HepG2 (cell line): ENCODE results near the gene CYP4F2. TPM values are rescaled to one million over a fixed set of nuclear protein-coding genes. Genes with fewer than 3 reads are reported as not detected.

Experiments
- ATAC-seq: fragments of 200-7000 bp; cut with Tn5 transposase; 3 replicates; pipeline ENCODE4 v1.9.1; 2020; ENCODE audit warnings: mild to moderate bottlenecking, moderate library complexity
- BruUV-seq: library from RNA; stranded (reverse); fragments of 400-500 nt; replicated peaks from 2 replicates; lab custom pipeline; 2021; lab: Mats Ljungman, UMichigan
- CTCF ChIA-PET: fragments of 300-600 bp; formaldehyde crosslinking; extraction: SDS; loops from one replicate; lab custom pipeline; 2021; ENCODE audit warnings: low total read pairs, inconsistent platforms, low intra/inter-chr PET ratio; lab: Yijun Ruan, JAX
- POLR2A ChIA-PET: fragments of 350-600 bp; sonication (Branson Sonifier 250); formaldehyde crosslinking; loops from one replicate; lab custom pipeline; 2020; ENCODE audit warnings: antibody characterized with exemption, inconsistent platforms; lab: Yijun Ruan, JAX
- DNase-seq: peaks from one replicate; pipeline ENCODE4 v3.0.0-alpha.2; 2015; ENCODE audit warnings: low spot score
- FAIRE-seq: peaks from 3 replicates; lab custom pipeline; 2011; peaks lifted over from hg19 to GRCh38; lab: Jason Lieb, UNC
- H2AFZ ChIP-seq: one replicate; pipeline ENCODE4 v1.6.1; 2011; ENCODE audit warnings: low read length, inconsistent platforms
- H3K27ac ChIP-seq: fragments of 300-600 bp; 3 replicates; pipeline ENCODE4 v1.8.0; 2011; ENCODE audit warnings: mixed run types, mild to moderate bottlenecking, mixed read lengths, low read length, inconsistent platforms; ENCODE audit not compliant: insufficient read depth; ENCODE audit errors: extremely low read length
- H3K27me3 ChIP-seq, 2 experiments: fragments of 200-600 bp in 1 of 2; 2 replicates in 1 of 2; 3 replicates in 1 of 2; pipeline versions ENCODE4 v1.6.0 to v1.8.0; 2011; ENCODE audit warnings: low read length in 2 of 2, mild to moderate bottlenecking in 2 of 2, moderate library complexity in 2 of 2, inconsistent platforms in 1 of 2; ENCODE audit not compliant: insufficient read depth in 2 of 2, control insufficient read depth in 1 of 2
- H3K36me3 ChIP-seq, 2 experiments: fragments of 200-600 bp in 1 of 2; replicated peaks in 1 of 2; 2 replicates in 1 of 2; 3 replicates in 1 of 2; pipeline versions ENCODE4 v1.5.1 to v1.8.0; 2011; ENCODE audit warnings: low read length in 2 of 2, inconsistent platforms in 1 of 2; ENCODE audit not compliant: insufficient read depth in 2 of 2, control insufficient read depth in 1 of 2
- H3K4me1 ChIP-seq: 2 replicates; pipeline ENCODE4 v1.5.1; 2012; ENCODE audit warnings: low read length, inconsistent platforms; ENCODE audit not compliant: insufficient read depth
- H3K4me2 ChIP-seq: 2 replicates; pipeline ENCODE4 v1.6.0; 2011; ENCODE audit warnings: low read depth, low read length, inconsistent platforms
- H3K4me3 ChIP-seq, 3 experiments: fragments of 200-600 bp in 1 of 3; sonication (generic), shearing (Covaris generic) in 1 of 3; replicated peaks in 1 of 3; 2 replicates each; pipeline ENCODE4 v1.5.1; 2011 to 2016; ENCODE audit warnings: low read length in 3 of 3, inconsistent platforms in 2 of 3, low read depth in 2 of 3, mild to moderate bottlenecking in 2 of 3, control low read depth in 1 of 3, mixed read lengths in 1 of 3; ENCODE audit not compliant: insufficient read depth in 1 of 3
- H3K79me2 ChIP-seq: one replicate; pipeline ENCODE4 v1.6.1; 2011; ENCODE audit warnings: low read length, inconsistent platforms; ENCODE audit not compliant: insufficient read depth
- H3K9ac ChIP-seq: 2 replicates; pipeline ENCODE4 v1.6.0; 2011; ENCODE audit warnings: mild to moderate bottlenecking, low read depth, low read length, inconsistent platforms; ENCODE audit not compliant: insufficient read depth
- H3K9me3 ChIP-seq: 2 replicates; pipeline ENCODE4 v1.5.1; 2012; ENCODE audit warnings: mild to moderate bottlenecking, low read length
- H4K20me1 ChIP-seq: 2 replicates; pipeline ENCODE4 v1.6.0; 2011; ENCODE audit warnings: inconsistent platforms, mild to moderate bottlenecking, low read length, moderate library complexity; ENCODE audit not compliant: insufficient read depth
- GABPA ChIP-seq, 2 experiments: IDR thresholded peaks; 2 replicates each; pipeline ENCODE4 v1.6.1; 2011 to 2016; ENCODE audit warnings: low read depth in 2 of 2, low read length in 1 of 2, missing biosample characterization in 1 of 2, missing genetic modification characterization in 1 of 2
- MED13 ChIP-seq: sonication (generic); formaldehyde crosslinking; IDR thresholded peaks from 2 replicates; pipeline ENCODE4 v1.5.0; 2020; ENCODE audit warnings: missing genetic modification reagents
- PAF1 ChIP-seq: IDR thresholded peaks from 2 replicates; pipeline ENCODE4 v1.6.1; 2016; ENCODE audit warnings: missing genetic modification reagents, missing compliant biosample characterization
- PAWR ChIP-seq: sonication (generic); formaldehyde crosslinking; IDR thresholded peaks from 2 replicates; pipeline ENCODE4 v1.4.0; 2020; ENCODE audit warnings: missing genetic modification reagents, mild to moderate bottlenecking, borderline replicate concordance
- TGIF2 ChIP-seq: IDR thresholded peaks from 2 replicates; pipeline ENCODE4 v1.6.1; 2016; ENCODE audit warnings: control low read depth, missing compliant biosample characterization
- ZC3H4 ChIP-seq: sonication (generic); formaldehyde crosslinking; IDR thresholded peaks from 2 replicates; pipeline ENCODE4 v1.4.0; 2020; ENCODE audit warnings: missing genetic modification reagents, borderline replicate concordance
- ZNF713 ChIP-seq: sonication (generic); formaldehyde crosslinking; IDR thresholded peaks from 2 replicates; pipeline ENCODE4 v1.4.0; 2020; ENCODE audit warnings: mild to moderate bottlenecking, missing genetic modification reagents
- WGBS: methylation state at CpG from one replicate; pipeline ENCODE4 v1.1.6; 2017; ENCODE audit warnings: low lambda C conversion rate; 5-methylcytosine and 5-hydroxymethylcytosine counted together
- in situ Hi-C: cut with HindIII; loops from 2 replicates; pipeline ENCODE4 v1.10.0; 2017; ENCODE audit warnings: low pct_unique_long_range_greater_than_20kb; ENCODE audit not compliant: extremely low pct_ligation_motif_present
- intact Hi-C: fragments of 100-400 bp; cut with micrococcal nuclease; formaldehyde crosslinking; loops from one replicate; pipeline ENCODE4 v1.10.0; 2022; ENCODE audit not compliant: unreplicated experiment
- polyA plus RNA-seq, 8 experiments: library from polyadenylated mRNA; depleted of rRNA in 3 of 8; stranded (reverse) in 7 of 8; unstranded in 1 of 8; fragments of >200 nt; fragmentation: Illumina TruSeq in 4 of 8; extraction: Trizol in 4 of 8; gene quantifications; 2 replicates each; pipeline versions ENCODE4 v1.2.1 to v1.2.3, GENCODE V29; 2011 to 2016; ENCODE audit warnings: low read depth in 4 of 8, missing spikeins in 1 of 8, mixed read lengths in 1 of 8; ENCODE audit not compliant: insufficient read depth in 1 of 8
- total RNA-seq, 5 experiments: library from RNA; depleted of rRNA; stranded (reverse); fragments of >200 nt; fragmentation: Illumina TruSeq; extraction: Trizol; gene quantifications; 2 replicates each; pipeline ENCODE4 v1.2.3, GENCODE V29; 2016; ENCODE audit warnings: low read depth in 1 of 5

Gene CYP4F2
- total and polyA plus RNA-seq, 2 of the 13 experiments (the other 11 are each of a cell fraction or from before 2014, with no cell fraction given), result 3.7 to 3.9 TPM

- Histone ChIP-seq H3K36me3 (no peaks in the 10 kb centered on the region), H2AFZ (no peak overlapping the region), H3K4me1 (no peaks in the 10 kb centered on the region), H3K27me3 (peaks cover 2% of the 10 kb centered on the region in 2 experiments; a peak in 2 of 5 replicates), H3K9ac (no peak overlapping the region), H3K4me3 (no peak overlapping the region), H3K27ac (no peak overlapping the region), H4K20me1 (no peaks in the 10 kb centered on the region), H3K4me2 (no peak overlapping the region), H3K79me2 (no peaks in the 10 kb centered on the region), H3K9me3 (no peaks in the 10 kb centered on the region)
- BruUV-seq, result no TSS peak
- FAIRE-seq (no peak), ATAC-seq (no peak), DNase-seq (no peak)
- 35% methylated on average over 6 of the region's 6 CpGs for WGBS
- in situ Hi-C loops (no loop called here), intact Hi-C loops (no loop called here)
- no peak for TF ChIP-seq MED13 (CRISPR knock-in tag)
- no peak for TF ChIP-seq ZNF713 (CRISPR knock-in tag)
- TF ChIP-seq PAWR (CRISPR knock-in tag), result no peak
- no peak for TF ChIP-seq TGIF2
- no peak for TF ChIP-seq GABPA (IDR thresholded peaks at IDR 0.05; ENCODE audit: low read depth, low read length)
- no peak for TF ChIP-seq GABPA (CRISPR knock-in tag; IDR thresholded peaks at IDR 0.05; ENCODE audit: low read depth)
- CTCF ChIA-PET, result no interaction called here
- POLR2A ChIA-PET, result interaction anchor here (1.3 kb wide), 1 partner anchor 23 kb away, joined by 3 read pairs; no protein-coding TSS in a partner anchor
These were observed 38.7 kb downstream of the CYP4F2 start for GRCh38 chr19:15859187-15859586.

GRCh38 chr19:15850385-15850784 is 47.5 kb downstream of the CYP4F2 start:
- in situ Hi-C loops, result no loop called here

More at GRCh38 chr19:15850385-15850784, 47.5 kb downstream of the CYP4F2 start:
- Histone ChIP-seq H3K9me3 (no peaks in the 10 kb centered on the region), H3K27ac (no peak overlapping the region), H3K4me3 (no peak overlapping the region), H3K4me1 (no peaks in the 10 kb centered on the region), H3K9ac (no peak overlapping the region), H3K36me3 (no peaks in the 10 kb centered on the region), H2AFZ (no peak overlapping the region), H4K20me1 (no peaks in the 10 kb centered on the region)
- intact Hi-C loops, result no loop called here
- no peak for DNase-seq
- no peak for ATAC-seq
- WGBS, result 3% methylated on average over 3 of the region's 3 CpGs
- POLR2A ChIA-PET, result no interaction called here
- FAIRE-seq, result no peak
- no peak for TF ChIP-seq PAF1 (CRISPR knock-in tag)
- no peak for TF ChIP-seq ZC3H4 (CRISPR knock-in tag)
- TF ChIP-seq, all 625 proteins: peak for 0
- Histone ChIP-seq H3K4me2 (no peak overlapping the region), H3K79me2 (no peaks in the 10 kb centered on the region), H3K27me3 (peaks cover 0 to 5% of the 10 kb centered on the region in 2 experiments; a peak in 2 of 5 replicates)
- BruUV-seq, result no TSS peak
- CTCF ChIA-PET, result no interaction called here
